ENCODE measurements around the gene GPSM1.

DNA sequence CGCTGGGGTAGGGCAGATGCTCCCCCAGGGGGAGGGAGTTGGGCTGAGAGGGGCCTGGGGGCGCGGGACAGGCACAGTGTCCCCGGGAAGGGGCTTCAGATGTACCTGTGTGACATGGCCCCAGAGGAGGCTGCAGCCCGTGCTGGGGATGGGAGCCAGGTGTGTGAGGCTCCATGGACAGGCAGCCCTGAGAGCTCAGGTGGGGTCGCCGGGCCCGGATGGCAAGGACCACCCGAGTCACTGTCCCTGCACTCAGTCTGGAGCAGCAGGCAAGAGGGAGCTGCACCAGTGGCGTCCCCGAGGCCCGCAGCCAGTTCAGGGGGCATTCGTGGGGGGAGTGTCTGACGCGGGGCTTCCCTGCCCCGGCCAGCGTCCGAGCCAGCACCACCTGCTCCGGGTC, 42.4 kb upstream of the GPSM1 start:
- TF ChIP-seq, protein P1, sequence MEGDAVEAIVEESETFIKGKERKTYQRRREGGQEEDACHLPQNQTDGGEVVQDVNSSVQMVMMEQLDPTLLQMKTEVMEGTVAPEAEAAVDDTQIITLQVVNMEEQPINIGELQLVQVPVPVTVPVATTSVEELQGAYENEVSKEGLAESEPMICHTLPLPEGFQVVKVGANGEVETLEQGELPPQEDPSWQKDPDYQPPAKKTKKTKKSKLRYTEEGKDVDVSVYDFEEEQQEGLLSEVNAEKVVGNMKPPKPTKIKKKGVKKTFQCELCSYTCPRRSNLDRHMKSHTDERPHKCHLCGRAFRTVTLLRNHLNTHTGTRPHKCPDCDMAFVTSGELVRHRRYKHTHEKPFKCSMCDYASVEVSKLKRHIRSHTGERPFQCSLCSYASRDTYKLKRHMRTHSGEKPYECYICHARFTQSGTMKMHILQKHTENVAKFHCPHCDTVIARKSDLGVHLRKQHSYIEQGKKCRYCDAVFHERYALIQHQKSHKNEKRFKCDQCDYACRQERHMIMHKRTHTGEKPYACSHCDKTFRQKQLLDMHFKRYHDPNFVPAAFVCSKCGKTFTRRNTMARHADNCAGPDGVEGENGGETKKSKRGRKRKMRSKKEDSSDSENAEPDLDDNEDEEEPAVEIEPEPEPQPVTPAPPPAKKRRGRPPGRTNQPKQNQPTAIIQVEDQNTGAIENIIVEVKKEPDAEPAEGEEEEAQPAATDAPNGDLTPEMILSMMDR (IDR thresholded peaks at IDR 0.05; ENCODE audit: insufficient read depth, low read length), result no peak
- TF ChIP-seq POLR2AphosphoS5 (IDR thresholded peaks at IDR 0.05; ENCODE audit: low read depth), result no peak
- TF ChIP-seq, protein P2, sequence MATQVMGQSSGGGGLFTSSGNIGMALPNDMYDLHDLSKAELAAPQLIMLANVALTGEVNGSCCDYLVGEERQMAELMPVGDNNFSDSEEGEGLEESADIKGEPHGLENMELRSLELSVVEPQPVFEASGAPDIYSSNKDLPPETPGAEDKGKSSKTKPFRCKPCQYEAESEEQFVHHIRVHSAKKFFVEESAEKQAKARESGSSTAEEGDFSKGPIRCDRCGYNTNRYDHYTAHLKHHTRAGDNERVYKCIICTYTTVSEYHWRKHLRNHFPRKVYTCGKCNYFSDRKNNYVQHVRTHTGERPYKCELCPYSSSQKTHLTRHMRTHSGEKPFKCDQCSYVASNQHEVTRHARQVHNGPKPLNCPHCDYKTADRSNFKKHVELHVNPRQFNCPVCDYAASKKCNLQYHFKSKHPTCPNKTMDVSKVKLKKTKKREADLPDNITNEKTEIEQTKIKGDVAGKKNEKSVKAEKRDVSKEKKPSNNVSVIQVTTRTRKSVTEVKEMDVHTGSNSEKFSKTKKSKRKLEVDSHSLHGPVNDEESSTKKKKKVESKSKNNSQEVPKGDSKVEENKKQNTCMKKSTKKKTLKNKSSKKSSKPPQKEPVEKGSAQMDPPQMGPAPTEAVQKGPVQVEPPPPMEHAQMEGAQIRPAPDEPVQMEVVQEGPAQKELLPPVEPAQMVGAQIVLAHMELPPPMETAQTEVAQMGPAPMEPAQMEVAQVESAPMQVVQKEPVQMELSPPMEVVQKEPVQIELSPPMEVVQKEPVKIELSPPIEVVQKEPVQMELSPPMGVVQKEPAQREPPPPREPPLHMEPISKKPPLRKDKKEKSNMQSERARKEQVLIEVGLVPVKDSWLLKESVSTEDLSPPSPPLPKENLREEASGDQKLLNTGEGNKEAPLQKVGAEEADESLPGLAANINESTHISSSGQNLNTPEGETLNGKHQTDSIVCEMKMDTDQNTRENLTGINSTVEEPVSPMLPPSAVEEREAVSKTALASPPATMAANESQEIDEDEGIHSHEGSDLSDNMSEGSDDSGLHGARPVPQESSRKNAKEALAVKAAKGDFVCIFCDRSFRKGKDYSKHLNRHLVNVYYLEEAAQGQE (IDR thresholded peaks at IDR 0.05; ENCODE audit: insufficient replicate concordance, low read depth), result no peak
- TF ChIP-seq SPI1 (IDR thresholded peaks at IDR 0.05; ENCODE audit: borderline replicate concordance, low read depth), result no peak
- TF ChIP-seq GABPA (IDR thresholded peaks at IDR 0.05; ENCODE audit: low read depth), result no peak

Data from HL-60 (cell line).